Endodermal cell (in vitro differentiated cells): Measurements from ENCODE around the gene APLP1. TPM values are rescaled to one million over a fixed set of nuclear protein-coding genes. Genes with fewer than 3 reads are reported as not detected.

Source experiments
- DNase-seq: peaks from one replicate; pipeline ENCODE4 v3.0.0-alpha.2; 2017
- H3K27ac ChIP-seq: 2 replicates; pipeline ENCODE4 v1.5.1; 2013; ENCODE audit warnings: mild to moderate bottlenecking, low read depth, low read length, moderate library complexity
- H3K27me3 ChIP-seq: 2 replicates; pipeline ENCODE4 v1.6.1; 2013; ENCODE audit warnings: mild to moderate bottlenecking, low read length, moderate library complexity; ENCODE audit not compliant: insufficient read depth, control insufficient read depth, poor library complexity, severe bottlenecking
- H3K36me3 ChIP-seq: 2 replicates; pipeline ENCODE4 v1.7.0; 2013; ENCODE audit warnings: mild to moderate bottlenecking, low read length, moderate library complexity; ENCODE audit not compliant: control insufficient read depth, insufficient read depth
- H3K4me1 ChIP-seq: one replicate; pipeline ENCODE4 v1.7.0; 2013; ENCODE audit warnings: low read length; ENCODE audit not compliant: control insufficient read depth, insufficient read depth
- H3K4me3 ChIP-seq: 2 replicates; pipeline ENCODE4 v1.5.1; 2013; ENCODE audit warnings: mild to moderate bottlenecking, low read length, moderate library complexity
- H3K9ac ChIP-seq: 2 replicates; pipeline ENCODE4 v1.6.1; 2013; ENCODE audit warnings: mild to moderate bottlenecking, low read length, moderate library complexity; ENCODE audit not compliant: poor library complexity, severe bottlenecking; ENCODE audit errors: extremely low read depth
- H3K9me3 ChIP-seq: 2 replicates; pipeline ENCODE4 v1.6.1; 2013; ENCODE audit warnings: mild to moderate bottlenecking, low read length, moderate library complexity; ENCODE audit not compliant: control insufficient read depth
- H3K27ac Mint-ChIP-seq: 2 replicates; pipeline ENCODE4 v1.8.0; 2020; ENCODE audit warnings: mixed read lengths
- H3K27me3 Mint-ChIP-seq: 2 replicates; pipeline ENCODE4 v1.8.0; 2021; ENCODE audit warnings: mild to moderate bottlenecking, mixed read lengths; ENCODE audit not compliant: insufficient read depth
- H3K36me3 Mint-ChIP-seq: 2 replicates; pipeline ENCODE4 v1.8.0; 2020; ENCODE audit warnings: low read depth, mixed read lengths
- H3K4me1 Mint-ChIP-seq: 2 replicates; pipeline ENCODE4 v1.8.0; 2020; ENCODE audit warnings: mixed read lengths
- H3K4me3 Mint-ChIP-seq: 2 replicates; pipeline ENCODE4 v1.8.0; 2020; ENCODE audit warnings: mild to moderate bottlenecking, moderate library complexity, mixed read lengths
- H3K9me3 Mint-ChIP-seq: 2 replicates; pipeline ENCODE4 v1.8.0; 2020; ENCODE audit warnings: mild to moderate bottlenecking, mixed read lengths
- CTCF ChIP-seq: fragments of 200-600 bp; sonication (generic); conservative IDR thresholded peaks from 2 replicates; pipeline ENCODE4 v1.5.0; 2021; ENCODE audit warnings: antibody characterized with exemption, mild to moderate bottlenecking
- WGBS, 2 experiments: methylation state at CpG; one replicate each; pipeline versions ENCODE4 v1.1.5 to v1.1.7; 2013; ENCODE audit warnings: missing lambda C conversion rate in 2 of 2, mixed read lengths in 1 of 2; ENCODE audit not compliant: insufficient coverage in 1 of 2, insufficient read length in 1 of 2; 5-methylcytosine and 5-hydroxymethylcytosine counted together
- total RNA-seq, 2 donors: library from RNA; stranded (reverse); fragmentation: NEBNext Ultra II Directional in 1 of 2; extraction: Animal tissue kit (Norgen Biotek cat#: 25700) in 1 of 2; gene quantifications; 2 replicates in 1 of 2; 3 replicates in 1 of 2; pipeline ENCODE4 v1.2.1, GENCODE V29; 2021

Gene APLP1
- total RNA-seq, 2 donors from 2014 or later = 4.1 to 10.6 TPM

- no peak overlapping the region for H3K4me3 Mint-ChIP-seq
- peaks cover 2% of the 10 kb centered on the region for H3K27me3 Mint-ChIP-seq
- Histone ChIP-seq H3K9me3 (no peaks in the 10 kb centered on the region), H3K27me3 (no peaks in the 10 kb centered on the region), H3K4me3 (no peak overlapping the region), H3K27ac (no peak overlapping the region), H3K4me1 (no peaks in the 10 kb centered on the region), H3K9ac (no peak overlapping the region), H3K36me3 (no peaks in the 10 kb centered on the region)
- no peaks in the 10 kb centered on the region for H3K9me3 Mint-ChIP-seq
- no peak for TF ChIP-seq CTCF
- no peak for DNase-seq
- H3K36me3 Mint-ChIP-seq = no peaks in the 10 kb centered on the region
- 76 to 88% methylated on average over 3 of the region's 3 CpGs for WGBS, 2 experiments
- H3K4me1 Mint-ChIP-seq = no peaks in the 10 kb centered on the region
- no peak overlapping the region for H3K27ac Mint-ChIP-seq
These were observed 47.1 kb downstream of the APLP1 start for GRCh38 chr19:35915443-35915842.

- TF ChIP-seq CTCF = no peak
- Mint-ChIP-seq H3K4me3 (no peak overlapping the region), H3K9me3 (no peaks in the 10 kb centered on the region), H3K27ac (no peak overlapping the region), H3K4me1 (no peaks in the 10 kb centered on the region), H3K27me3 (peaks cover 2% of the 10 kb centered on the region), H3K36me3 (no peaks in the 10 kb centered on the region)
- H3K9me3 ChIP-seq = no peaks in the 10 kb centered on the region
- H3K27me3 ChIP-seq = no peaks in the 10 kb centered on the region
- H3K4me1 ChIP-seq = no peaks in the 10 kb centered on the region
- no peaks in the 10 kb centered on the region for H3K36me3 ChIP-seq
- DNase-seq = no peak
- H3K4me3 ChIP-seq = no peak overlapping the region
- 92 to 93% methylated on average over 9 to 11 of the region's 11 CpGs for WGBS, 2 experiments
- H3K27ac ChIP-seq = no peak overlapping the region
- no peak overlapping the region for H3K9ac ChIP-seq
These were observed 50.9 kb downstream of the APLP1 start for GRCh38 chr19:35919306-35919705.

GRCh38 chr19:35921012-35921411 is 52.6 kb downstream of the APLP1 start:
- Histone ChIP-seq H3K27ac (no peak overlapping the region), H3K9ac (no peak overlapping the region), H3K36me3 (no peaks in the 10 kb centered on the region), H3K9me3 (no peaks in the 10 kb centered on the region), H3K4me3 (no peak overlapping the region), H3K4me1 (no peaks in the 10 kb centered on the region), H3K27me3 (no peaks in the 10 kb centered on the region)
- H3K9me3 Mint-ChIP-seq = peaks cover 6% of the 10 kb centered on the region
- H3K27ac Mint-ChIP-seq = no peak overlapping the region
- 86 to 91% methylated on average over 5 to 6 of the region's 6 CpGs for WGBS, 2 experiments
- no peaks in the 10 kb centered on the region for H3K36me3 Mint-ChIP-seq
- TF ChIP-seq CTCF = no peak
- H3K4me1 Mint-ChIP-seq = peaks cover 2% of the 10 kb centered on the region
- no peaks in the 10 kb centered on the region for H3K27me3 Mint-ChIP-seq
- H3K4me3 Mint-ChIP-seq = no peak overlapping the region
- DNase-seq = no peak
